KOPT-K1 (cell line): ENCODE measurements around the gene KMT5B.

Experiments used
- H3K27ac ChIP-seq: fragments of 200-600 bp; sonication (generic); 2 replicates; pipeline ENCODE4 v1.5.1; 2016; ENCODE audit warnings: antibody characterized with exemption, mild to moderate bottlenecking, low read depth, low read length; ENCODE audit not compliant: poor library complexity, severe bottlenecking
- H3K36me3 ChIP-seq: fragments of 200-600 bp; sonication (generic); 2 replicates; pipeline ENCODE4 v1.5.1; 2017; ENCODE audit warnings: antibody characterized with exemption, mild to moderate bottlenecking, low read length, moderate library complexity; ENCODE audit not compliant: insufficient read depth
- H3K9me3 ChIP-seq: fragments of 200-600 bp; sonication (generic); 2 replicates; pipeline ENCODE4 v1.5.1; 2017; ENCODE audit warnings: antibody characterized with exemption, low read length, mild to moderate bottlenecking; ENCODE audit not compliant: insufficient read depth, poor library complexity, severe bottlenecking

KMT5B gene

DNA sequence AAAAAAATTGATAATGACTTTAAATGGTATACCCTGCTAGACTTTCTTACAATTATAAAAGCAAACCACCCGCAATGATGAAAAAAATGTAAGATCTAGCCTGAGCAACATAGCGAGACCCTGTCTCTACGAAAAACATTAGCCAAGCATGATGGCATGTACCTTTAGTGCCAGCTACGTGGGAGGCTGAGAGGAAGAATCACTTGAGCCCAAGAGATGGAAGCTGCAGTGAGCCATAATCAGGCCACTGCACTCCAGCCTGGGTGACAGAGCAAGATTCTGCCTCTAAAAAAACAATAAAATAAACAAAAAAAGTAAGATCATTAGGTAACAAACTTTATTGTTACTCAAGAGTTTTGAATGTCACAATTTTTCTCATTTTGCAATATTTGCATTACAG lies 39.2 kb downstream of the KMT5B start:
- Histone ChIP-seq H3K27ac (no peak overlapping the region), H3K9me3 (no peaks in the 10 kb centered on the region), H3K36me3 (peaks cover 66% of the 10 kb centered on the region)

GRCh38 chr11:68169442-68169841 lies 43.7 kb downstream of the KMT5B start:
- Histone ChIP-seq H3K27ac (no peak overlapping the region), H3K9me3 (no peaks in the 10 kb centered on the region), H3K36me3 (peaks cover 93% of the 10 kb centered on the region)

GRCh38 chr11:68168694-68169093 lies 44.4 kb downstream of the KMT5B start:
- no peaks in the 10 kb centered on the region for H3K9me3 ChIP-seq
- H3K36me3 ChIP-seq = peaks cover 92% of the 10 kb centered on the region
- H3K27ac ChIP-seq = no peak overlapping the region

DNA sequence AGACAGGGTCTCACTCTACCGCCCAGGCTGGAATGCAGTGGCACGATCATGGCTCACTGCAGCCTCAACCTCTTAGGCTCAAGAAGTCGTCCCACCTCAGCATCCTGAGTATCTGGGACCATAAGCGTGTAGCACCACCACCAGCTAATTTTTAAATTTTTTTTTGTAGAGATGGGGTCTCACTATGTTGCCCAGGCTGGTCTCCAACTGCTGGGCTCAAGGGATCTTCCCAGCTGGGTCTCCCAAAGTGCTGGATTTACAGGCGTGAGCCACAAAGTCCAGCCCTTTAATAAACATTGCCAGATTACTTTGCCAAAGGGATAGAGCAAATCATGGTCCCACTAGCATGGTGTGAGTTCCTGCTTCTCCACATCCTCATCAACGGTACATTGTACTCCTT lies 45.6 kb downstream of the KMT5B start:
- Histone ChIP-seq H3K36me3 (peaks cover 86% of the 10 kb centered on the region), H3K9me3 (no peaks in the 10 kb centered on the region), H3K27ac (no peak overlapping the region)

- Histone ChIP-seq H3K36me3 (peaks cover 82% of the 10 kb centered on the region), H3K27ac (no peak overlapping the region), H3K9me3 (no peaks in the 10 kb centered on the region)
These were observed 46.1 kb downstream of the KMT5B start for GRCh38 chr11:68166969-68167368.

GRCh38 chr11:68165601-68166000 lies 47.5 kb downstream of the KMT5B start:
- Histone ChIP-seq H3K9me3 (no peaks in the 10 kb centered on the region), H3K36me3 (peaks cover 68% of the 10 kb centered on the region), H3K27ac (no peak overlapping the region)

DNA sequence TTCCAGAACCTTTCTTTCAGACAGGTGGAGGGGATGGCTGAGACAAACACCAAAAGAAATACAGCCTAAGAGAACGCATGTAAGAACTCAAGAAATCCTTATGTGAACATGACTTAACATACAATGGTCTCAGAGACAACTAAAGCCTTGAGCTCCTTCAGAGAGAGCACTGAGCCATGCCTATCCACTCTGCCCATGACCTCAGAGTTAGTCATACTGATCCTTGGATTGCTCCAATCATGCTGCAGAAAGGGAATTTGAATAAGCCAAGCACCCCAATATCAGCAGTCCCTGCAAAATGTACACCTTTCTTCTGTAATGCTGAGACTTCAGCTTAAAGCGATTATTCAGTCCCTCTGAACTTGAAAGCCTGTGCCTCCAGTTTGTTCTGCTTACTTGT lies 48.7 kb downstream of the KMT5B start:
- Histone ChIP-seq H3K27ac (no peak overlapping the region), H3K9me3 (no peaks in the 10 kb centered on the region), H3K36me3 (peaks cover 56% of the 10 kb centered on the region)

- H3K27ac ChIP-seq = no peak overlapping the region
These were observed 49.4 kb downstream of the KMT5B start for GRCh38 chr11:68163691-68164090.

GRCh38 chr11:68160100-68160695 lies 52.9 kb downstream of the KMT5B start:
- Histone ChIP-seq H3K27ac (no peak overlapping the region), H3K36me3 (peaks cover 30% of the 10 kb centered on the region), H3K9me3 (no peaks in the 10 kb centered on the region)

More at GRCh38 chr11:68163691-68164090, 49.4 kb downstream of the KMT5B start:
- Histone ChIP-seq H3K9me3 (no peaks in the 10 kb centered on the region), H3K36me3 (peaks cover 53% of the 10 kb centered on the region)

DNA sequence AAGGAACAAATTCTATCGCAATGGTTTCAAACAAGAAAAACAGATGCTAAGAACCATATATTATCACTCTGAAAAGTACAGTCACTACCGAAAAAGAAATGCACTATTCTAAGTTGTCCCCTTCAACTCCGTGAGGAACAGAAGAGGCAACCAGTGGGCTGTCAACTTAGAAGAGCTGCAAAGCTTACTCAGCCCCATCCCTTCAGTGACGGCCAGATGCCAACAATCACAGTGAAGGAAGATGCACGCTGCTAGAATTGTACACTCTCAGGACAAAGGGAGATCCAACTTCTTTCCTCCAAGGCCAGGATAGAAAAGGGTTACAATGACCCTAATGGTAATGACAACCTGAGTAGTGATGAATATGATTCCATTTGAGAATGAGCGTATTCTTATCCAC lies 53.4 kb downstream of the KMT5B start:
- no peak overlapping the region for H3K27ac ChIP-seq
- H3K9me3 ChIP-seq = no peaks in the 10 kb centered on the region
- H3K36me3 ChIP-seq = peaks cover 30% of the 10 kb centered on the region

DNA sequence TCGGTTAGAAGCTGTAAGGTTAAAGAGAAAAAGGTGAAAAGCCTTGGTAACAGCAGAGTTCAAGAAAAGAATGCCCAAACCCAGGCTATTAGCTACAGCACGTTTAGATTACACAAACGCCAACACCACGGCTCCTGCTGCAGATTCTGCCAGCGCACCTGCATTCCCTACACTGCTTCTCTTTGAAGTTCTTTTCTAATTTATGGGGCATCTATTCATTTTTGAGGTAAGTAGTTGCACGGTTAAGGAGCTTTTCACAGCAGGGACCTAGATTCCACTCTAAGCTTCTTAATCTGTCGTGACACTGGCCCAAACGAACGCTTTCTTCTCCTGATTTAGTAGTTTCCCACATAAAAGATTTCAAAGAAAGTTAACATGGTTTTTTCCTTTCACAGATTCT lies 53.9 kb downstream of the KMT5B start:
- Histone ChIP-seq H3K27ac (no peak overlapping the region), H3K36me3 (peaks cover 27% of the 10 kb centered on the region), H3K9me3 (no peaks in the 10 kb centered on the region)

DNA sequence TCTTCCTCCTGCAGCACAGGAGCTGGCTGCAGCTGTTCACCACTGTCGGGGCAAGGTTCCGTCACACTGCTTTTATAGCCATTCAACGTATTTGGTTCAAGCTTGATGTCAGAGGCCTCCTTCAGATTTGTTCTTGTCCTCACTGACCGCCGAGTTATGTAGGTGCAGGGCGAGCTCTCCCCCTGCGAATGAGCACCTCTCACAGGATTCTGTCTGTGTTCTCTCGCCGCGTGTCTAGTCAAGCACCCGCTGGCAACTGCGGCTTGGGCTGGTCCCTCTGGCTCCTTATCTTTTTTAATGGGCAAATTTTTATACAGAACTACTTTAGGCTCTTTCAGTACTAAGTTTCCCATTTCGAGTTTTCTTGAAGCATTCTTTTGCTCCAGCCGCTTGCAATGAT lies 54.5 kb downstream of the KMT5B start:
- Histone ChIP-seq H3K27ac (no peak overlapping the region), H3K9me3 (no peaks in the 10 kb centered on the region), H3K36me3 (peaks cover 21% of the 10 kb centered on the region)

GRCh38 chr11:68153742-68154141 lies 59.4 kb downstream of the KMT5B start:
- Histone ChIP-seq H3K27ac (no peak overlapping the region), H3K36me3 (peaks cover 12% of the 10 kb centered on the region), H3K9me3 (no peaks in the 10 kb centered on the region)

DNA sequence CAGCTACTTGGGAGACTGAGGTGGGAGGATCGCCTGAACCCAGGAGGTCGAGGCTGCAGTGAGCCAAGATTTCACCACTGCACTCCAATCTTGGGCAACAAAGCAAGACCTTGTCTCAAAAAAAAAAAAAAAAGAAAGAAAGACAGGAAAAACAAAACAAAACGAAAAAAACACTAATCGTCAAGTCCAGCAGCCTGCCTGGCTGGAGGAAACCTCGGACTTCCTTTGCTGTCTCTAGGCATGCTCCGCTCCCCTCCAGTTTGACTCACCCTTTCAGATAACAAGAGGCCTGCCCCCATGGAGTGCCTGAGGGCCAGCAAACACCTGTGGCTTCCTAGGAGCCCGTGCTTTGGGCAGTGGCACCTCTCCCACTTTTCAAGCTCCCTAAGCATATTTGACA lies 63.1 kb downstream of the KMT5B start:
- H3K27ac ChIP-seq = no peak overlapping the region
- H3K36me3 ChIP-seq = no peaks in the 10 kb centered on the region
- no peaks in the 10 kb centered on the region for H3K9me3 ChIP-seq

- H3K27ac ChIP-seq = no peak overlapping the region
- H3K36me3 ChIP-seq = no peaks in the 10 kb centered on the region
These were observed 63.7 kb downstream of the KMT5B start for GRCh38 chr11:68149417-68149816.

DNA sequence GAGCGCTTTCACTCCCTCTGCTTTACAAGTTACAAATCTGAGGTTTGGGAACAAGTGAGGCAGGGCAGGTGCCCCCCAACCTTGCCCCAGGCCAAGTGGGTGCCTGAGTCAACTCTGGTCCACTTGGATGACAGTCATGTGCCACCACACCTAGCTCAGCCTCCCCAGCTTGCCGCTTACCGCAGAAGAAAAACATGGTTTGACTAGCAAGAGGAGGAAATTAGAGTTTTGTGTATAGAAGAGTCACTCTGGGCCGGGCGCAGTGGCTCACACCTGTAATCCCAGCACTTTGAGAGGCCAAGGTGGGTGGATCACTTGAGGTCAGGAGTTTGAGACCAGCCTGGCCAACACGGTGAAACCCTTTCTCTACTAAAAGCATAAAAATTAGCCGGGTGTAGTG lies 64.2 kb downstream of the KMT5B start:
- Histone ChIP-seq H3K9me3 (no peaks in the 10 kb centered on the region), H3K27ac (no peak overlapping the region), H3K36me3 (no peaks in the 10 kb centered on the region)

More at GRCh38 chr11:68149417-68149816, 63.7 kb downstream of the KMT5B start:
- H3K9me3 ChIP-seq = no peaks in the 10 kb centered on the region
